Psoas muscle (tissue), 8 donors: ENCODE measurements around the gene RASGRP3. TPM values are rescaled to one million over a fixed set of nuclear protein-coding genes. Genes with fewer than 3 reads are reported as not detected.
A peak's percentile ranks its signal among the peaks of the same experiment; 100 is the strongest.

Source experiments
- ATAC-seq, 4 donors: fragments of 200-7000 bp; cut with Tn5 transposase; one replicate each; pipeline ENCODE4 v1.9.1; 2020; ENCODE audit warnings: moderate library complexity in 3 of 4, mild to moderate bottlenecking in 2 of 4
- DNase-seq, 2 donors: peaks; one replicate each; pipeline ENCODE4 v3.0.0-alpha.2; 2020
- H3K27ac ChIP-seq: fragments of 200-600 bp; one replicate; pipeline ENCODE4 v1.8.0; 2022
- H3K27me3 ChIP-seq, 3 donors: fragments of 200-600 bp in 1 of 3; one replicate each; pipeline versions ENCODE4 v1.6.1 to v1.8.0; 2013 to 2022; ENCODE audit warnings: low read length in 2 of 3, mild to moderate bottlenecking in 2 of 3, moderate library complexity in 1 of 3; ENCODE audit not compliant: insufficient read depth in 3 of 3
- H3K36me3 ChIP-seq, 2 donors: fragments of 200-600 bp in 1 of 2; one replicate each; pipeline versions ENCODE4 v1.6.1 to v1.8.0; 2013 to 2022; ENCODE audit warnings: low read depth in 1 of 2, mild to moderate bottlenecking in 1 of 2, moderate library complexity in 1 of 2; ENCODE audit not compliant: insufficient read depth in 1 of 2
- H3K4me1 ChIP-seq: fragments of 200-600 bp; one replicate; pipeline ENCODE4 v1.8.0; 2022
- H3K4me3 ChIP-seq: fragments of 200-600 bp; one replicate; pipeline ENCODE4 v1.8.0; 2022; ENCODE audit warnings: mild to moderate bottlenecking
- H3K9me3 ChIP-seq: fragments of 200-600 bp; one replicate; pipeline ENCODE4 v1.8.0; 2022
- WGBS, 3 donors: extraction: QIAGEN DNeasy Blood & Tissue Kit; methylation state at CpG; one replicate each; pipeline versions ENCODE4 v1.1.6 to v1.1.7; 2013; 5-methylcytosine and 5-hydroxymethylcytosine counted together
- intact Hi-C, 2 donors: fragments of 100-400 bp; cut with DNase I; formaldehyde crosslinking; loops; one replicate each; pipeline versions ENCODE4 v1.11.0 to v1.14.2; 2022
- polyA plus RNA-seq, 3 donors: library from polyadenylated mRNA; stranded (reverse); fragments of 200-250 nt; gene quantifications; one replicate each; pipeline ENCODE4 v1.2.3, GENCODE V29; 2013
- total RNA-seq, 4 donors: library from RNA; stranded (reverse); fragmentation: NEBNext Ultra II Directional in 2 of 4; extraction: Animal tissue kit (Norgen Biotek cat#: 25700) in 2 of 4; gene quantifications; one replicate each; pipeline versions ENCODE4 v1.2.1 to v1.2.4, GENCODE V29; 2021 to 2023
- TF ChIP-seq, protein P1 (sequence below): fragments of 200-600 bp; IDR thresholded peaks from one replicate; pipeline ENCODE4 v1.8.0; 2022; ENCODE audit warnings: antibody characterized with exemption
- donor health status: healthy with polysubstance abuse.
- donor health status: DM: no; HTN: no; CAD: no; lungs with moderate emphysema.
- donor health status: Bipolar disorder and iron deficiency.
- donor health status: healthy.
- donor health status: DM: yes; HTN: yes; CAD: no.
- donor health status: DM: no; HTN: no; CAD: no.
- donor health status: DM: no; HTN: no; CAD: no.
- donor health status: DM: yes; HTN: yes; CAD: no.

The RASGRP3 gene
- total and polyA plus RNA-seq, 7 donors, result 3.4 to 24.9 (median 13.0) TPM

DNA sequence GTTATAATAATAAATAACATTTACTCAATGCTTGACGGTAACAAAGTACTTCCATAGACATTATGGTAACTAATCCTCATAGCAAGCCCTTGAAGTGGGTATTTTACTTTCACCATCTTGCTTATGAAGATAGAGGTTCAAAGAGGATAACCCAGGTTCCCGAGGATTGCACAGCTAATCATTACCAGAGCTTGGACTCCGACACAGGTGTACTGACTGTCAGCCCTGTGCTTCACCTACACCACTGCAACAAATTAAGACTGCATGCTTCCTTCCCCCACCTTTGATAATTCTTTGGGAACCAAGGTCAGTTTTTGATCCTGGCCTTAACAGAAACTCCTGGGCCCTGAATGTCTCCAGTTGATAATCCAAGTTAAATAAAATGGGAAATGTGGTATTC lies 73.8 kb downstream of the RASGRP3 start:
- no peak overlapping the region for H3K27ac ChIP-seq
- intact Hi-C loops, result no loop called here
- H3K4me1 ChIP-seq, result peaks cover 7% of the 10 kb centered on the region
- H3K9me3 ChIP-seq, result no peaks in the 10 kb centered on the region
- H3K36me3 ChIP-seq, result peaks cover 5 to 52% of the 10 kb centered on the region in 2 donors
- TF ChIP-seq, protein P1, sequence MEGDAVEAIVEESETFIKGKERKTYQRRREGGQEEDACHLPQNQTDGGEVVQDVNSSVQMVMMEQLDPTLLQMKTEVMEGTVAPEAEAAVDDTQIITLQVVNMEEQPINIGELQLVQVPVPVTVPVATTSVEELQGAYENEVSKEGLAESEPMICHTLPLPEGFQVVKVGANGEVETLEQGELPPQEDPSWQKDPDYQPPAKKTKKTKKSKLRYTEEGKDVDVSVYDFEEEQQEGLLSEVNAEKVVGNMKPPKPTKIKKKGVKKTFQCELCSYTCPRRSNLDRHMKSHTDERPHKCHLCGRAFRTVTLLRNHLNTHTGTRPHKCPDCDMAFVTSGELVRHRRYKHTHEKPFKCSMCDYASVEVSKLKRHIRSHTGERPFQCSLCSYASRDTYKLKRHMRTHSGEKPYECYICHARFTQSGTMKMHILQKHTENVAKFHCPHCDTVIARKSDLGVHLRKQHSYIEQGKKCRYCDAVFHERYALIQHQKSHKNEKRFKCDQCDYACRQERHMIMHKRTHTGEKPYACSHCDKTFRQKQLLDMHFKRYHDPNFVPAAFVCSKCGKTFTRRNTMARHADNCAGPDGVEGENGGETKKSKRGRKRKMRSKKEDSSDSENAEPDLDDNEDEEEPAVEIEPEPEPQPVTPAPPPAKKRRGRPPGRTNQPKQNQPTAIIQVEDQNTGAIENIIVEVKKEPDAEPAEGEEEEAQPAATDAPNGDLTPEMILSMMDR, result no peak
- WGBS, 3 donors, result 86 to 90% (median 87%) methylated on average over 3 of the region's 3 CpGs
- DNase-seq (no peak), ATAC-seq (no peak)
- H3K4me3 ChIP-seq, result no peak overlapping the region
- no peaks in the 10 kb centered on the region for H3K27me3 ChIP-seq

DNA sequence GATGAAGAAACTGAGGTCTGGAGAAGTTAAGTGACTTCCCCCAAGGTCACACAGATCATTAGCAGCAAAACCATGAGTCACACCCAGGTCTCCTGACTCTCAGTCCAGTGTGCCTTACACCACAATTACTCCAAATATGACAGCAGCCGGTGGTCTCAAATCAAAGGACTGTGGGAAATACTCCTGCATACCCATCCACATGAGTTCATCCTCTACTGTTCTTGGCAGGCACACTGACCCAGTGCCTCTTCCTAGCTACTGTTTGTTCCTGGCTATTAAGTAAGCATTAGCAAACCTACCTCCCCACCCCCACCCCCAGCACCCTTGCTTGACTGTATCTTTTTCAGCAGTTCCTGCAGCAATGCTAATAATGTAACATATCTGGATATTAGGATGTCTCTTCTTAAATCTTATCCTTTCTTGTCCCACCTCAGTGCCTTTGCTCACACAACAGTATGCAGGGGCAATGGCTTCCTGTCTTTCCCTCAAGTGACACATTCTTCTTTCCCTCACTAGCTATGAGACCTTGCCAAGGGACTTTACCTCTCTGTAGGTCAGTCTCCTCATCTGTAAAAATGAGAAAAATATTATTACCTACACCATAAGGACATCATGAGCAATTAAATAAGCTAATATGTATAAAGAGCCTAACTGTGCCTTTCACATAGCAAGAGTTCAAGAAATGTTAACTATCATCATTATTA lies 76.5 kb downstream of the RASGRP3 start:
- DNase-seq (no peak), ATAC-seq (peak; percentile 47 to 76 (median 68))
- Histone ChIP-seq H3K9me3 (no peaks in the 10 kb centered on the region), H3K4me3 (no peak overlapping the region), H3K27ac (peak overlapping the region; percentile 33), H3K4me1 (peaks cover 15% of the 10 kb centered on the region), H3K27me3 (no peaks in the 10 kb centered on the region), H3K36me3 (peaks cover 5 to 46% of the 10 kb centered on the region in 2 donors)
- WGBS, 3 donors, result 39 to 57% (median 48%) methylated on average over 1 of the region's 1 CpG
- intact Hi-C loops, result no loop called here
- TF ChIP-seq, protein P1, result no peak

DNA sequence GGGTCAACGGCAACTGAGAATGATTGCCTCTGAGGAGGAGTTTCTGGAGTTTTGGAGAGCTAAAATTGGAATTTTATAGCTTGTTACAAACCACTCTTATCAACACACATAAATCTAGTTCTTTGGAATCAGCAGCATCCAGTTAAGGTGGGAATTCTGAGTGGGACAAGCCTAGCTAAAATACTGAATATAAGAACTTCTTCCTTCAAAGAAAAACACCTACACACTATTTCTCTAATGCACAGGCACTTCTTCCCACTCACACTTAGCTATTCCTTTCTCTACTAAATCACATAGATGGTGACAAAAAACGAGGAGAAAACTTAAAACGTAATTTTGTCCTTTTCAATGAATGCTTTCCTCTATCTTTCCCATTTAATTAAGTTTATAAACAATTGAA lies 79.2 kb downstream of the RASGRP3 start:
- WGBS, 3 donors, result 70 to 73% (median 72%) methylated on average over 3 of the region's 3 CpGs
- no peak for ATAC-seq

DNA sequence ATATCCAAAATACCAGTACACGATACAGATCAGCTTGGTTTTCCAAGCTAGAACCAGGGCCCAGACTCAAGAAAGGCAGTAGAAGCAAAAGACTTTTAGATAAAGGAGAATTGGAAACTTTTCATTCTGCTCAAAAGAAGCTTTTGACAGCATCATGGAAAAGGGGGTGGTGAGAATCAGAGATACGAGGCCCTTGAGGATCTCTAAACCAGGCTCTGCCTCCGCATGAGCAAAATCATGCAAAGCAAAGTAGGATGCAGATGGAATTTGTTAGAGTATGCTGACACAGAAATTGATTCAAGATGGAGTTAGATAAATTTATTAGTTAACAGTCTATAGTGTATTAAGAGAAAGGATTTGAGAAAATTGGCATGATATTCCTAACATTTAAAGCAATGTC lies 82.9 kb downstream of the RASGRP3 start:
- Histone ChIP-seq H3K4me1 (peaks cover 34% of the 10 kb centered on the region), H3K4me3 (no peak overlapping the region), H3K9me3 (no peaks in the 10 kb centered on the region), H3K27me3 (no peaks in the 10 kb centered on the region), H3K36me3 (peaks cover 3 to 43% of the 10 kb centered on the region in 2 donors), H3K27ac (peak overlapping the region; percentile 56)
- DNase-seq (no peak), ATAC-seq (no peak)
- intact Hi-C loops, result no loop called here
- TF ChIP-seq, protein P1, result no peak
- 91 to 93% (median 92%) methylated on average over 3 of the region's 3 CpGs for WGBS, 3 donors

More for the DNA sequence above, 79.2 kb downstream of the RASGRP3 start:
- intact Hi-C loops, result no loop called here
- Histone ChIP-seq H3K36me3 (peaks cover 2 to 38% of the 10 kb centered on the region in 2 donors), H3K4me3 (peak overlapping the region; percentile 19), H3K27ac (peak overlapping the region; percentile 73), H3K4me1 (peaks cover 34% of the 10 kb centered on the region), H3K9me3 (no peaks in the 10 kb centered on the region), H3K27me3 (no peaks in the 10 kb centered on the region)
- TF ChIP-seq, protein P1, result no peak
- DNase-seq, result no peak
